GM21381 (cell line): Measurements from ENCODE around the gene SDK2.

ENCODE experiments used
- ATAC-seq: cut with Tn5 transposase; IDR thresholded peaks from one replicate; pipeline ENCODE4 v1.9.1; 2021; ENCODE audit warnings: mild to moderate bottlenecking, moderate library complexity; ENCODE audit not compliant: unreplicated experiment

SDK2 gene

GRCh38 chr17:73613271-73614233 lies 30.7 kb downstream of the SDK2 start:
- no peak for ATAC-seq

GRCh38 chr17:73612031-73612472 lies 32.2 kb downstream of the SDK2 start:
- no peak for ATAC-seq

DNA sequence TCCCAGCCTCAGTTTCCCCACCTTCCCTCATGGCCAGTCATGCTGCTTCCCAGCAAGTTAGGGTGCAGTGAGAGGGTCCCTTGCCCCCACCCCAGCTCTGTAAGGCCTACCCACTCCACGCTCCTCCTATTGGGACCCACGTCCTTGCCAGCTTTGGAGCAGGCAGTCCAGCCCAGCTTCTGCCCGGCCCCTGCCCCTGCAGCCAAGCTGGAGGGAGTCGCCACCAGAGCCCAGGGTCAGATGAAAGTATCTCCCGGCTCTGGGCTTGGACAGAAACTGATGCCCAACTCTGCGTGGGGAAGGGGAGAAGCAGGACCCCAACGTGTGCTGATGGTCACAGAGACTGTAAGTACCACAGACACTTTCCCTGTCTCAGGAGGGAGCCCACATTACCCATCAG lies 32.6 kb downstream of the SDK2 start:
- ATAC-seq: no peak

DNA sequence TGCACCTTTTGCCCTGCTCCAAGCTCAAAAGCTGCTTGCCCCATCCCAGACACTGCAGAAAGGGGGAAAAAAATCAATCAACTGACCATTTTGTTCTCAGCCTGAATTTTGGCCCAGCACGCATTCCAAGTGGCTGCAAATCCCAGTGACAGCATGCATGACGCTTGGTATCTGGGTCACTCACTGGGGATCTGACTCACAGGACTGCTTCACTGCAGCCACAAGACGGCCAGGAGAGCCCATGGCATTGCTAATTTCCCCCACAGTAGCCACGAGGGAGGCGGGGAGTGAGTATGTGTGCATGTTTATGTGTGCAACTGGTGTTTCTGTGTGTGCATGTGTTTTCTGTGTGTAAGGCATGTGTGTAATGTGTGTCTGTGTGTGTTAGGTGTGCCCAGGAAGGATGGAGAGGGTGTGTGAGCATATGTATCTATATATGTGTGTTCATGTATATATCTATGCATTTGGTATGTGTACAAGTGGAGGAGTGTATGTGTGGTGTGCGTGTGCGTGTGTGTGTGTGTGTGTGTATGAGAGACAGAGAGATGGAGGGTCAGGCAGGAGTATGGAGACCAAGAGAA lies 33.8 kb downstream of the SDK2 start:
- no peak for ATAC-seq

DNA sequence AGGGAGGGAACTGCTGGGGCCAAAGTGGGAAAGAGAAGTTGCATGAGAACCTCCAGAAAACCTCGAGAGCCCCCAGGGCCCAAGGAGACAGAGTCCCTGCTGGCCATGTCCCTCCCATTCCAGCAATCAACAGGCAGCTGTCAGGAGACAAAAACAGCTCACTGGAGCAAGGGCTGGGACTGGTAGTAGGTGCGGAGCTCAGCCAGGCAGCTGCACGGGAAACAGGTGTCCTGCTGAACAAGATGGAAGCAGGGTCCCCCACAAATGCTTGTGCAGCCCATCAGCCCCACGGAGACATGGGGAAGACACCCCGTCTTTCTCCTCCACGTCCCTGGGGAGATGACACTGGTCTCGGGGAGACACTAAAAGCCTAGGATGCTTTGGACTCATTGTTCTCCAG lies 34.5 kb downstream of the SDK2 start:
- no peak for ATAC-seq

DNA sequence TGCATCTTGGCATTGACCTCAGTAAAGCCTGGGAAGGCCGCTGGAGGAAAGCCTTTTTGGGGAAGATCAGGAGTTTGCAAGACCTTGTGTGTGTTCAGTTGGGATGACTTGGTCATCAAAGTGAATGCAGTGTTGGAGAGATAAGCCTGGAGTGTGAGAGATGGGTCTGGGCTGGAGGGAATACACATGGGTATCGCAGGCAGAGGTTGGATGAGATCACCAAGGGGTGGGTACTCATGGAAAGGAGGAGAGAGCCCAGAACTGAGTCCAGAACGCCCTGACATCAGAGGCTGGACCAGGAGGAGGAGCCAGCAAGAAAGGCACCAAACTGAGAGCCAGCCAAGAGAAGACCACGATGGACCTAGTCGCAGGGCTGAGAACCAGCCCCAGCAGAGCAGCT lies 35.2 kb downstream of the SDK2 start:
- no peak for ATAC-seq

- ATAC-seq: no peak
Measured at GRCh38 chr17:73605444-73605843, 38.8 kb downstream of the SDK2 start.

DNA sequence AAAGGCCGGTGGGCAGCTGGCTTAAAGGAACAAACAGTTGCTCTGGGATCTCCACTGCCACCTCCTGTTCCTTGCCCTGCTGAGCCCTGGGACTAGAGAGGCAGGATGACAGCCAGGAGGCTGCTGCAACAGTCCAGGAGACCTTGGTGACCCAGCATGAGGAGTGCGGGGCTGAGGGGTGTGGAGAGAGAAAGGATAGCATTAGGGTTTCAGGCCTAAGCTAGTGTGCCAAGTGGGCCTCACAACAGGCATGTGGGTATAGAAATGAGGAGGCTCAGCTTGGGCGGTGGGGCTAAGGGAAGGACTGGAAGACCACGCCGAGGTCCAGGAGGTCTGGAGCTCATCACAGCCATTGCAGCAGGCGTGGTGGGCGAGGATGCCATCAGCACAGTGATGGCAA lies 39.8 kb downstream of the SDK2 start:
- ATAC-seq: no peak

GRCh38 chr17:73603971-73604370 lies 40.3 kb downstream of the SDK2 start:
- ATAC-seq: no peak

GRCh38 chr17:73600103-73600871 lies 44.0 kb downstream of the SDK2 start:
- ATAC-seq: no peak

DNA sequence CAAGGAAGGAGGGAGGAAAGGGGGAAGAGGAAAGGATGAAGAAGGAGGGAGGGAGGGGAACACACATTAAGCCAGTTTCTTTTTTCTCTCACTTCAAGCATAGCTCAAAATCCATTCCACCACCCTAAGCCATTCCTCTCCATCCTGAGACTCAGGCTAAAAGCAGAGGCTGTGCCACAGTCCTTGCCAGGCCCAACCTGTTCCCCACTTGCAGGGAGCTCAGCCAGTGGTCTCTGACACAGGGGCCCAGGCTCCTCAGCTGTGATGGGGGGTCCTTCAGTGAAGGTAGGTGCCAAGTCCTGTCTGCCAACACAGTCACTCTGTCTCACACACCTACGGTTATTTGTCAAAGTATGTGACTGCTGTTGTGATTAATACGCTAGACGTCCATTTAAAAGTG lies 44.6 kb downstream of the SDK2 start:
- no peak for ATAC-seq

GRCh38 chr17:73598212-73598611 lies 46.0 kb downstream of the SDK2 start:
- no peak for ATAC-seq

- no peak for ATAC-seq
Measured at GRCh38 chr17:73595931-73596330, 48.3 kb downstream of the SDK2 start.

DNA sequence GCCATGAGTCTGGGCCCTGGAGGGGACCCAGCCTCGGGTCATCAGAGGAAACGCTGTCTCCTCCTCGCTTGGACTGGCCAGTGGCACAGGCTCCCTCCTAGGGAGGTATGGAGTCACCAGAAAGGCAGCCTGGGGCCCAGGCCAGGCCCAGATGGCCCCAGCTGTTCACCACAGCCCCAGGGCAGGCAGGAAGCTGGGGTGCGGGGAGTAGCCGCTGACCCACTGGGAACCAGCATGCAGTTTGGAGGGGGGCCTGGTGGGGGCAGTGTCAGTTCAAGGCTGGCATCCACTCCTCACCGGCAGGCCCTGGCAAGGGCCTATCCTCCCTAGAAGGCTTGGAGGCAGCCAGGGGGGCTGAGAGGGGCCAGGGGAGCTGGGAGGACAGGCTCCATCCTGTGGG lies 48.8 kb downstream of the SDK2 start:
- no peak for ATAC-seq

DNA sequence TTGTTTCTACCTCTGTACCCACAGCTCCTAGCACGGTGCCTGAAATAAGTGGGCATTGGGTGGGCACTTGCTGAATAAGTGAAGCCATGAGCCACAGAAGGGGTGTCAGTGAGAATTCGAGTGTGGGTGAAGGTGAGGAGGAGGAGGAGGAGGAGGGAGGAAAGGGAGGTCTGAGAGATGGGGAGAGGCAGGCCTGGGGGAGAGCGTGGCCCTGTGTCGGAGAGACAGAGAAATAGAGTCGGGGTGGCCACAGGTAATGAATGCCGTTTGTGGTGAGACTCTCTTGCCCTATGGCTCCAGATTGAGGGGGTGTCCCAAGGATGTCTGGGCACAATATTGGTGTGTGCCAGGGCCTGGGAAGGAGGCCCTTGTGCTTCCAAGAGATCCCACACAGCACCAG lies 49.2 kb downstream of the SDK2 start:
- no peak for ATAC-seq

GRCh38 chr17:73594598-73594997 lies 49.6 kb downstream of the SDK2 start:
- ATAC-seq: no peak

- ATAC-seq: no peak
Measured at GRCh38 chr17:73594025-73594424, 50.2 kb downstream of the SDK2 start.

GRCh38 chr17:73593249-73593965 lies 50.8 kb downstream of the SDK2 start:
- no peak for ATAC-seq

DNA sequence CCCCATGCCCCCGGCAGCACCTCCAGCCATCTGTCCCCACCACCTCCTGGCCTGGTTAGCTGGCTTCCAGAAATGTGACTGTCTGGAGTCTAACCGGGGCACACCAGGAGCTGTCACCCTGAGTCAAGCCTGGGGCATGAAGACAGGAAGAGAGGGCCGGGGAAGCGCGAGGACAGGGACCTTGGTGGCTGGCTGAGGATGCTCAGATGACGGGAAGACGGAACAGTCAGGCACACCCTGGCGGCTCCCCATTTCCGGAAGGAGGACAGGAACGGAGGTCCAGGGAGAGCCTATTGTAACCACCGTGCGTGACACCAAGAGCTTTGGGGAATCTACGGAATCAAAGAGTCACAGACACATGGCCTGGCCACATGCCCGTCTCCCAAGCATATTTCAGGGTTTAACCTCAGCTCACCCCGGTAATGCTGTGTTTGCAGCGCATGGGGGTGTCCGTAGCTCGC lies 51.7 kb downstream of the SDK2 start:
- ATAC-seq: no peak

- ATAC-seq: no peak
Measured at GRCh38 chr17:73592079-73592415, 52.2 kb downstream of the SDK2 start.
